GM23248 (cell line): ENCODE results near the gene SEMA4D.

ENCODE experiments used
- EZH2 ChIP-seq: fragments of 200-600 bp; sonication (generic); IDR thresholded peaks from 2 replicates; pipeline ENCODE4 v1.6.1; 2018; ENCODE audit warnings: antibody characterized with exemption, mild to moderate bottlenecking; ENCODE audit not compliant: insufficient read depth, poor library complexity, severe bottlenecking
- EZH2phosphoT487 ChIP-seq: fragments of 200-600 bp; sonication (generic); IDR thresholded peaks from 2 replicates; pipeline ENCODE4 v1.6.1; 2018; ENCODE audit warnings: antibody characterized with exemption, moderate library complexity, mild to moderate bottlenecking, low read depth; ENCODE audit not compliant: insufficient read depth

DNA sequence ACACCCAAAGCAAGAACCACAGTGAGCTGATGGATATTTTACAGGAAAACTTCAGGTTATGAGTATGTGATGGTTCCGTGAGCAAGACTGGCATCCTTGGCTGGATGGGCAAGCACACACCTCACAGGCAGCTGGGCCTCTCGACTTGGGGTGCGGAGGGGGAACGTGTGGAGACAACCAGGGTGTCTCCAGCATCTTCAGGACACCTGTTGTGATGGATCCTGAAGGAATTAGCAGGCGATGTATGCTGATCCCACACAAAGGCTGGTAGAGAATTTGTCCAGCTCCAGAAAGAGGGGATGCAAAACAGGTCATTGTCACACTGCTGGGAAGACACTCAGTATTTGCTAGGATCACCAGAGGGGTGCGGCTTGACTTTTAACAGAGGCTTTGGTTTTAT, 136.9 kb downstream of the SEMA4D start:
- TF ChIP-seq EZH2 (no peak), EZH2phosphoT487 (no peak)
